TTC549 (cell line): ENCODE measurements around the gene LDLRAD4.

Source experiments
- FAIRE-seq: peaks from 2 replicates; lab custom pipeline; 2012; peaks lifted over from hg19 to GRCh38; lab: Jason Lieb, UNC

Gene LDLRAD4

DNA sequence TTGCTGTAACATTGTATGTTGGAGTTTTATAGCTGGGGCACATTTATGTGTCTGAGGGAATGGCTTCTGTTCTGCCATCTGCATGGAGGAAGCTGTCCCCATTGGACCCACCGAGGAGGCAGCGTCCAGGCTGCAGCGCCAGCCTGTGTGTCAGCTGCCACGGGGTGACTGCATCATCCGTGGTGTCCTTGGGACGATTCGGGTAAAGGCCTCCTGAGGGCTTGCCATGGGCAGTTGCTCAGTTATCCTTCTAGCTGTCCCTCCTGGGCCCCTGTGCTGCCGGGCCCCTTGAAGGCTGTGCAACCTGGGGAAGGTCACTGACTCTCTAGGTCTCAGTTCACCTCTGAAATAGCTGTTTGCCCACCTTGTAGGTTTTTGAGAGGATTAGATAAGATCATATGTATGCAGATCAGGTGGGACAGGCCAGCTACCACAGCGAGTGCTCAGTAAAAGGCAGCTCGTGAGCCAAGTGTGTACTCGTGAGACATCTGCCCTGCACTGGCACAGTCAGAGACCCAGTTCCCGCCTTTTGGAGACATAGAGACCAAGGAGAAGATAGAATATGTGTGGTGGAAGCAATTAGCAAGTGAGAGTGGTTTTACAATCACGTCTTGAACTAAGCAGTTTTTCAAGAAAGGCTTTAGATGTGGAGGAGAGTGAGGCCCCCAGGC lies 10.6 kb downstream of the LDLRAD4 start:
- FAIRE-seq, result no peak

DNA sequence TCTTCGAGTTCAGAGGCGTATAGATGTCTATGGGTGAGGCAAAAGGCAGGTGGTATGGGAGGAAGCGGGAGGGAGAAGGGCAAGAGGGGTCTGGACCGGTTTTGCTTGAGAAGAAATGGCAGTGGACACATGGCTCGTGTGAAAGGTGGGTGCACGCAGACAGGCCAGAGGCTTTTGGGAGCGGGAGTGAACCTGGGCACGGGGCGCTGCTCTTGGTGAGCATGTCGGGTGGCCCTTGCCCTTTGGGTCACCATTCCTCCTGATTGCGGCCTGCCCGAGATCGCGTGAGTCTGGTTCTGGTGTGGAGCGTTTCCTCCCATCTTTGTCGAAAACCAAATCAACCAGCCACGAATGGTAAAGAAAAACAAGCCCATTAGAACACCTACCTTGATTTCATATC lies 12.6 kb downstream of the LDLRAD4 start:
- FAIRE-seq, result no peak

- no peak for FAIRE-seq
These were observed 13.7 kb downstream of the LDLRAD4 start for GRCh38 chr18:13232086-13232917.

DNA sequence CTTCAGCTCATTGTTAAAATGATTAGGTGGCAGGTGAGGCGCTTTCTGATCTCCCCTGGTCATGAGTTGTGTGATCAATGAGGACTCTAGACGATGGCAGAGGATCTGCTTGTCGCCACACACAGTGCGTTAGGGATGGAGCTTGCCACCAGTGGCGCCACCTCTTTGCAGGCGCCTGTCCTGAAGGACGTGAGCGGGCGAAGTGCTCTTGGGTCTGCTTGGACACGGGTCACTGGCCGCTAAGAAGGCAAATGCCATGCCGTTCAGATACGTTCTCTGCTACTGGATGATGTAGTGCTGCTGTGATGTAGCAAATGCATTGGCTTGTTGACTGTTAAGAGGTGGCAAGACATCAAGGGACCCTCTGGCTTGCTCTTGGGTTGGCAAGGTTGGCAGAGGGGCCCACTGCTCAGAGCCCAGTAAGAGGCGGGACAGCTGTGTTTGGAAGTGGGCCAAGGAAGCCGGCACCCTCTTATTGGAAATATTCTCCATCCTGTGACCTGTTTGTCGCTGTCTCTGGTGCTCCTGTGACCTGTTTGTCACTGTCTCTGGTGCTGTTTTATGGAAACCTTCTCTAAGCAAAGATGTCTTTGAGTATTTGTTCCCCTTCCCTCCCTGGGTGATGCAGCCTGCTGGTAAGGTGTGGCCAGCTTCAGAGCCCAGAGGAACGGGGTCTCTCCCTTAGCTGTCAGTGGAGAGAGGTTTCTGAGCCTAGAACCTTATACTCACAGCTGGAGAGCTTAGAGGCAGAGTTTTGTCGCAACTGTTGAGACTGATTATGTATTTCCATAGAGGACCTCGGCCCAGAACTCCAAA lies 14.6 kb downstream of the LDLRAD4 start:
- no peak for FAIRE-seq

DNA sequence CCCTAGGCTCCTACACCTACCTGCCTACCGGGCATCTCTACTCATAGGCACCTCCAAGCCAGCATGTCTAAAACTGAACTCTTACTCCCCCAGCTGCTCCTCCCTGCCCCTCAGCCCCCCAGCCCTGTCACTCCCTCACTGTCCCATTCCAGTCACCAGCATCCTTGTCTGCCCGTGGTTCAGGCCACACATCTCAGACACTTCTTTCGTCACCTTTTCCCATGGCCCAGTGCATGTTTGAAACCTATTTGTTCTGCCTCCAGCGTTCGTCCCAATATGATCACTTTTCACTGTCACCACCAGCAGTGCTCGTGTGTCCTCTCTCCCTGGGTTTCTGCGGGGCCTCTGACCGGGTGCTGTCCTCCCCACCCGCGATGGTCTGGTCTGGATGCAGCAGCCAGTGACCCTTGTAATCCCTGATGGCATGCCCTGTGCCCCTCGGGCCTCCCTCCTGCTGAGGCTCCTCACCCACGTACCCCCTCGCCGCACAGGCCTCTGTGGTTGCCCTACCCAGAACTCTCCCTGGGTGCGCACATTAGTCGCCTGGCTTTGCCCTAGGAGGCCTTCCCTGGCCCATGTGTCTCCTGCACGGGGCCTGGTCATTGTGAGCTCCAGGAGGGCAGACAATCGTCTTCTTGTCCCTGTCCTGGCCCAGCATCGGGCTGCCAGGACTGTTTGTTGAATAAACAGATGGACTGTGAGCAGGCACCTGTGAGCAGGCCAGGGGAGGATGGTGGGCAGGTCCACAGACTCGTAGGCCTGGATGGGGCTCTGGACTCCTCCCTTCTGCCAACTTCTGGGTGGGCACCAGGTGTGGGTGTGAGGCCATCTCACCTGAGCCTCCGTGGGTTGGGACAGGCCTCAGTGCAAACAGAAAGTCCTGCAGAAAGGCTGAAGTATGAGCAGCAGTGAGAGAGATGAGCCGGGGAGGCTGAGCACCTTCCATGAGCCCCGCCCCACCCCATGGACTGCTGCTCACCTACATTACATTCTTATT lies 15.5 kb downstream of the LDLRAD4 start:
- no peak for FAIRE-seq

DNA sequence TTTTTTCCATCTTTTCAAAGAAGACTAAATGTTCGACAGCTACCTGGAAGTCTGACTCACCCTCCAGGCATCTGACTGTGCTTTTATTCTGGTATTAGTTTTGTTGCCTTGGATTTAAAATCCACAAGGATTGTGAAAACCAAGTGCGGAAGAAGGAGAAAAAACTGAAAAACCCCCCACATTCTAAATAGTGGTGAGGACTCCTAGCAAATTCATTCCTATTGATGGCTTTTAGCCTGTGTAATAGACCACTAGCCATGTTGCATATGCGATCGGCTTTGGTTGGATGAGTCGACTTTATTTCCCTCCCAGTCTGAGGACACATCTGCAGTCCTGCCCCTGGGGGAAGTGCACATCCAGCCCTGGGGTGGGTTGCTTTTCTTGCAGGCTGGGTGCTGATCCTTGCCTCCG lies 16.9 kb downstream of the LDLRAD4 start:
- no peak for FAIRE-seq

GRCh38 chr18:13235981-13236380 lies 17.4 kb downstream of the LDLRAD4 start:
- no peak for FAIRE-seq

GRCh38 chr18:13236411-13236810 lies 17.9 kb downstream of the LDLRAD4 start:
- no peak for FAIRE-seq

DNA sequence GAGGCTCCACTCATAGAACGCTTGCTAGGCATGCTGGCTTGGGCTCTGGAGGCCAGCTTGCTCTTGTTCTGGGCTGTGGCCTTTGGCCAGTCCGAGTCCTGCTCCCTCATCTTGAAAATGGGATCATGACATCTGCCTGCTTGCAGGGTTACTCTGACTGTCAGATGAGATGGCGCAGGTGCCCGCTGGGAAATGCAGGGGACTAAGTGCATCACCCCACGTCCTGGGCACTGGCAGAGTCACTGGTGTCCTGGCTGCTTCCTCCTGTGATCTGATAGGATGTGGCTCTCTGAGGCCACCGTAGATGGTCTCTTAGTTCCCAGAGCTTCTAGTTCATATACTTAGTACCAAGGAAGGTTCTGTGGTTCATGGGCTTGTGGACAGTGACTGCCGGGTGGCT lies 18.5 kb downstream of the LDLRAD4 start:
- no peak for FAIRE-seq

GRCh38 chr18:13237641-13238040 lies 19.1 kb downstream of the LDLRAD4 start:
- FAIRE-seq, result no peak

- FAIRE-seq, result no peak
These were observed 20.8 kb downstream of the LDLRAD4 start for GRCh38 chr18:13239171-13239956.

GRCh38 chr18:13240060-13240725 lies 21.6 kb downstream of the LDLRAD4 start:
- FAIRE-seq, result no peak

GRCh38 chr18:13241083-13241892 lies 22.7 kb downstream of the LDLRAD4 start:
- FAIRE-seq, result no peak

DNA sequence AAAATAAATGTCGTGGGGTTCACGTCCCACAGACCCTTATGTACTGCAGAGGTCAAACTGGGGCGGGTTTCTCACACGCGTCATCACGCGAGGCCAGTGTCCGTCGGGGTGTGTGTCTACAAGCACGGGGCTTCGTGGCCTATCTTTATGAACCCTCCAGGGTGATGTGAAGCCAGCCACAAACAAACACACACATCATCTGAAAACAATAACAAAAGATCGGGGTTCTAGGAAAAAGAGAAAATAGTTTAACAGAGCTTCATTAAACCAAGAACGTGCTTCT lies 23.3 kb downstream of the LDLRAD4 start:
- no peak for FAIRE-seq

DNA sequence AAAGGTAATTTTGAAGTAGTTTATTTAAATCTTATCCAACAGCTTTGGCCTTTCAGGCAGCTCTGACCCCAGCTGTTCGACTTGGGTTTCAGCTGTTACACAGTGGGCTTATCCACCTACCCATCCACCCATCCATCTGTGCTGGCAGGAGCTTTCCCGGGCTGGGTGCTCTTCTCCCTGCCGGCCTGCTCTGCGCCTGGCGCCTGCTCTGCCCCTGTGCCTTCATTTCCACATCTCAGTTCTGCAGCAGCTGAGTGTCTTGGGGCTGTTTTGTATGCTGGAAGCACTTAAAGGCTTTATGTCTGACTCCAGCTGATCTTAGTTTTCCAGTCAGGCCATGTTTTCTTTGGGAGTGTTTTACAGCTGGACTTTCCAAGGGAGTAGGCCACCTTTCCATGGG lies 24.2 kb downstream of the LDLRAD4 start:
- FAIRE-seq, result no peak

DNA sequence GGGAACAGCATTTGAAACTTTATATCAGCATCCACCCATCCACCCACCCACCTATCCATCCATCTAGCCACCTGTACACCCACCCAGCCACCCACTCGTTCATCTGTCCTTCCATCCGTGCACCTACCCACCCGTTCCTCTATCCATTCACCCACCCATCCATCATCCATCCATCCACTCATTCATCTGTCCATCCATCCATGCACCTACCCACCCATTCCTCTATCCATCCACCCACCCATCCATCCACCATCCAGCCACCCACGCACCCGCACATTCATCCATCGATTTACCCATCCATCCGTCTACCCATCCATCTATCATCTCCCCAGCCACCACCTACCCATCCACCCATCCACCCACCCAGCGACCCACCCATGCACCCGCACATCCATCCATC lies 24.8 kb downstream of the LDLRAD4 start:
- FAIRE-seq, result no peak

GRCh38 chr18:13244135-13244534 lies 25.6 kb downstream of the LDLRAD4 start:
- no peak for FAIRE-seq

- FAIRE-seq, result no peak
These were observed 27.0 kb downstream of the LDLRAD4 start for GRCh38 chr18:13245481-13246000.

DNA sequence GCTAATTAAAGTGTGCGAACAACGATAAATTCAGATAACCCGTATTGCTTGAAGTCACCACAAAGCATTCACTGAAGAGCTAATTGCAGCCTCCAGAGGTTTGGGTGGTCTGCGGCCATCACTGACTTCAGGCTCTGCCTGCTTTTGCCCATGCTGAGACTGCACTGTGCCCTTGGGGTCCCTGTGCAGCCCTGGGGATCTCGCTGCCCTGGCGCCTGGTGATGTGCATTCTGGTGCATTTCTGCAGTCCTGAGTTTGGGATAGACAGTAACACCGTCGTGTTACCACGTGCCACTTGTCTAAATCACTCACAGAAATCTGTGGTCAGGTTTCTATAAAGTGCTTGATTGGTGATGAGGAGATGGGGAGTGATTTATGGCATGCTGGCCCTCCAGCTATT lies 27.6 kb downstream of the LDLRAD4 start:
- FAIRE-seq, result no peak
